BJ (cell line): Measurements from ENCODE around the gene EP400. TPM values are rescaled to one million over a fixed set of nuclear protein-coding genes. Genes with fewer than 3 reads are reported as not detected.

Experiments used
- CTCF ChIA-PET: fragments of 350-600 bp; formaldehyde crosslinking; extraction: SDS; loops from one replicate; lab custom pipeline; 2021; ENCODE audit warnings: antibody characterized with exemption, inconsistent platforms; lab: Yijun Ruan, JAX
- POLR2A ChIA-PET: fragments of 300-600 bp; sonication (Branson Sonifier 250); formaldehyde crosslinking; extraction: SDS; loops from one replicate; lab custom pipeline; 2021; ENCODE audit warnings: antibody characterized with exemption; lab: Charles Lee
- DNase-seq: peaks from one replicate; pipeline ENCODE4 v3.0.0-alpha.2; 2011; ENCODE audit warnings: low read depth
- H3K27me3 ChIP-seq: 2 replicates; pipeline ENCODE4 v1.6.0; 2011; ENCODE audit warnings: low read length; ENCODE audit not compliant: control insufficient read depth, insufficient read depth
- H3K36me3 ChIP-seq: 2 replicates; pipeline ENCODE4 v1.5.1; 2011; ENCODE audit warnings: low read length; ENCODE audit not compliant: control insufficient read depth, insufficient read depth
- H3K4me3 ChIP-seq: 2 replicates; pipeline ENCODE4 v1.5.1; 2011; ENCODE audit warnings: low read depth, mild to moderate bottlenecking, control low read depth, low read length
- polyA plus RNA-seq: library from polyadenylated mRNA; depleted of rRNA; stranded (reverse); fragments of >200 nt; gene quantifications from 2 replicates; pipeline ENCODE4 v1.2.3, GENCODE V29; 2011
- TF ChIP-seq, protein P1 (sequence below): IDR thresholded peaks from 2 replicates; pipeline ENCODE4 v1.5.1; 2011; ENCODE audit warnings: low read depth, mild to moderate bottlenecking, control low read depth, inconsistent platforms, low read length, moderate library complexity; ENCODE audit not compliant: insufficient read depth

The EP400 gene
- polyA plus RNA-seq, 1 experiment = 2.5 TPM

GRCh38 chr12:131903270-131904255 is 46.2 kb upstream of the EP400 start:
- peaks cover 34% of the 10 kb centered on the region for H3K36me3 ChIP-seq
- TF ChIP-seq, protein P1, sequence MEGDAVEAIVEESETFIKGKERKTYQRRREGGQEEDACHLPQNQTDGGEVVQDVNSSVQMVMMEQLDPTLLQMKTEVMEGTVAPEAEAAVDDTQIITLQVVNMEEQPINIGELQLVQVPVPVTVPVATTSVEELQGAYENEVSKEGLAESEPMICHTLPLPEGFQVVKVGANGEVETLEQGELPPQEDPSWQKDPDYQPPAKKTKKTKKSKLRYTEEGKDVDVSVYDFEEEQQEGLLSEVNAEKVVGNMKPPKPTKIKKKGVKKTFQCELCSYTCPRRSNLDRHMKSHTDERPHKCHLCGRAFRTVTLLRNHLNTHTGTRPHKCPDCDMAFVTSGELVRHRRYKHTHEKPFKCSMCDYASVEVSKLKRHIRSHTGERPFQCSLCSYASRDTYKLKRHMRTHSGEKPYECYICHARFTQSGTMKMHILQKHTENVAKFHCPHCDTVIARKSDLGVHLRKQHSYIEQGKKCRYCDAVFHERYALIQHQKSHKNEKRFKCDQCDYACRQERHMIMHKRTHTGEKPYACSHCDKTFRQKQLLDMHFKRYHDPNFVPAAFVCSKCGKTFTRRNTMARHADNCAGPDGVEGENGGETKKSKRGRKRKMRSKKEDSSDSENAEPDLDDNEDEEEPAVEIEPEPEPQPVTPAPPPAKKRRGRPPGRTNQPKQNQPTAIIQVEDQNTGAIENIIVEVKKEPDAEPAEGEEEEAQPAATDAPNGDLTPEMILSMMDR = no peak
- H3K4me3 ChIP-seq = no peak overlapping the region
- ChIA-PET CTCF (interaction anchor here (1.4 kb wide), 1 partner anchor 8 kb away, joined by 3 read pairs; no protein-coding TSS in a partner anchor), POLR2A (no interaction called here)
- no peaks in the 10 kb centered on the region for H3K27me3 ChIP-seq
- no peak for DNase-seq

DNA sequence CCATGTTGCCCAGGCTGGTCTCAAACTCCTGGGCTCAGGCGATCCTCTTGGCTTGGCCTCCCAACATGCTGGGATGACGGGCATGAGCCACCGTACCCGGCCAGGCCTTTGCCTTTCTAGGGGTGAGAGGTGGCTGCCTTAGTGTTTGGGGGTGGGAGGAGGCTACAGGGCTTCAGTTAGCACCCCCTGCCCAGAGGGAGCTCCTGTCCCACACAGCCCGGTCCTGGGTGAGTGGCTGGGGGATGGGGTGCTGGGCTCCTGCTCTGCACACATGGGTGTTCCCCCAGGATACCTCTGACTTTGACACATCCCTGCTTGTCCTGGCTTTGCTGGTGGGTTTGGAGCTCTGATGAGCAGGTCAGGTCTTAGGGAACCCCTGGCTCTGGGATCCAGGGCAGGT is 45.4 kb upstream of the EP400 start:
- DNase-seq = no peak
- H3K4me3 ChIP-seq = no peak overlapping the region
- POLR2A ChIA-PET = no interaction called here
- no peaks in the 10 kb centered on the region for H3K27me3 ChIP-seq
- TF ChIP-seq, protein P1 = no peak
- CTCF ChIA-PET = no interaction called here
- peaks cover 39% of the 10 kb centered on the region for H3K36me3 ChIP-seq

DNA sequence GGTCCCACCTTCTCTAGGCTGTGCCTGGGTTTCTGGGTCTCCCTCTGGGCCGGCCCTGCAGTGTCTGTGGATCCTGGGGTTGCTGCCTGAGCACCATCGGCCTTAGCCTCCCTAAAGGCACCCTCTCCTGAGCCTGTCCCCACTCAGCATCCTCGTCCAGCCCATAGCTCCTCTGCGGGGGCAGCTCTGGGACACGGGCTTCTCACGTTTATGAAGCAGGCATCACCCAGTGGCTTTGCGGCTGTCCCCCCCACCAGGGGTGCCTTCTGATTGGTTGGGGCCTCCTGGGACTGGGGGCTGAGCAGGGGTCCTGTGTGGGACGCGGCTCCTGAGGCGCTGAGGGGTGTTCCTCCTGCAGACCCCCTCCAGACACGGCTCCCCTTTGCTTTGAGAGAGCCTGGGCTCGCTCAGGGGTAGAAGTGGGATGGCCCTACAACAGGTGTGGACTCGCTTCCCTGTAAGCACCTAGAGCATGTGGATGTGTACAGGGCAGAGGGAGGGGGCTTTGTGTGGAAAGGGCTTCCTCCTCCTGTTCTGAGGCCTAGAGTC is 44.6 kb upstream of the EP400 start:
- DNase-seq = no peak
- ChIA-PET CTCF (no interaction called here), POLR2A (no interaction called here)
- H3K4me3 ChIP-seq = no peak overlapping the region
- H3K27me3 ChIP-seq = no peaks in the 10 kb centered on the region
- peaks cover 46% of the 10 kb centered on the region for H3K36me3 ChIP-seq
- TF ChIP-seq, protein P1 = no peak

DNA sequence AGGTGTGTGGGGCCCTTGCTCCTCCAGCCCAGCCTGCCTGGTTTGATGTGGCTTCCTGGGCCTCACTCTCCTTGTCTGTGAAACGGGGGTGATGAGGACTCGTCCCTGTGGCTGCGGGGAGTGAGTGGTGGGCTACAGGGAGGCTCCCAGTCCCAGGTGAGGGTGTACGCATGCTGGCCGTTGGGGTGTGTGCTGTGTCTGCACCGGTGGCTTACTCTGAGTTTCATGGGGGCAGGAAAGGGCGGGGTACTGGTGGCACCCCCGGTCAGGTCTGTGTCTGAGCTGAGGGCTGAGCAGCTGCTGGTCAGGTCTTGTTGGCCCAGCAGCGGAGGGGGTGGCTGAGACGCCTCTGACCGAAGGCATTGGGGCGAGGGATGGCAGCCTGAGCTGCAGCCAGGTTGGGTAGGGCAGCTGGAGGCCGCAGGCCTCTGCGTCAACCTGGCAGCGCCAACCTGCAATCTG is 44.1 kb upstream of the EP400 start:
- POLR2A ChIA-PET = no interaction called here
- TF ChIP-seq, protein P1 = no peak
- Histone ChIP-seq H3K27me3 (no peaks in the 10 kb centered on the region), H3K4me3 (no peak overlapping the region), H3K36me3 (peaks cover 48% of the 10 kb centered on the region)
- DNase-seq = no peak
- CTCF ChIA-PET = no interaction called here

GRCh38 chr12:131907379-131908091 is 42.2 kb upstream of the EP400 start:
- CTCF ChIA-PET = no interaction called here
- no peak overlapping the region for H3K4me3 ChIP-seq
- DNase-seq = no peak
- H3K36me3 ChIP-seq = peaks cover 58% of the 10 kb centered on the region
- POLR2A ChIA-PET = no interaction called here
- H3K27me3 ChIP-seq = no peaks in the 10 kb centered on the region
- TF ChIP-seq, protein P1 = no peak
